GM11168 (cell line): Measurements from ENCODE around the gene EXT2.

Source experiments
- in situ Hi-C: fragments of 300-500 bp; cut with MboI; formaldehyde crosslinking; loops from one replicate; pipeline ENCODE4 v1.12.0; 2022; ENCODE audit warnings: low sequenced_read_pairs; ENCODE audit not compliant: unreplicated experiment

EXT2 gene

GRCh38 chr11:44192017-44192385 is 96.5 kb downstream of the EXT2 start:
- in situ Hi-C loops = no loop called here

GRCh38 chr11:44192462-44193100 is 97.1 kb downstream of the EXT2 start:
- in situ Hi-C loops = no loop called here

- in situ Hi-C loops = no loop called here
These were observed 98.4 kb downstream of the EXT2 start for GRCh38 chr11:44193856-44194255.

GRCh38 chr11:44198146-44198724 is 102.8 kb downstream of the EXT2 start:
- in situ Hi-C loops = loop anchor here (5.0 kb wide), 1 partner anchor 61 kb away; no protein-coding TSS in a partner anchor

- in situ Hi-C loops = loop anchor here (5.0 kb wide), 1 partner anchor 62 kb away; no protein-coding TSS in a partner anchor
These were observed 103.8 kb downstream of the EXT2 start for GRCh38 chr11:44199298-44199697.

- in situ Hi-C loops = loop anchor here (5.0 kb wide), 1 partner anchor 63 kb away; no protein-coding TSS in a partner anchor
These were observed 104.3 kb downstream of the EXT2 start for GRCh38 chr11:44199816-44200215.

GRCh38 chr11:44203270-44204043 is 108.0 kb downstream of the EXT2 start:
- in situ Hi-C loops = no loop called here

GRCh38 chr11:44205352-44205751 is 109.9 kb downstream of the EXT2 start:
- in situ Hi-C loops = no loop called here

GRCh38 chr11:44205836-44206235 is 110.4 kb downstream of the EXT2 start:
- in situ Hi-C loops = no loop called here

GRCh38 chr11:44207292-44207691 is 111.8 kb downstream of the EXT2 start:
- in situ Hi-C loops = no loop called here

GRCh38 chr11:44208976-44209603 is 113.6 kb downstream of the EXT2 start:
- in situ Hi-C loops = no loop called here

- in situ Hi-C loops = no loop called here
These were observed 116.7 kb downstream of the EXT2 start for GRCh38 chr11:44212128-44212527.

GRCh38 chr11:44213148-44213547 is 117.7 kb downstream of the EXT2 start:
- in situ Hi-C loops = no loop called here

GRCh38 chr11:44217432-44217831 is 122.0 kb downstream of the EXT2 start:
- in situ Hi-C loops = no loop called here

GRCh38 chr11:44219830-44220796 is 124.6 kb downstream of the EXT2 start:
- in situ Hi-C loops = no loop called here

- in situ Hi-C loops = no loop called here
These were observed 126.0 kb downstream of the EXT2 start for GRCh38 chr11:44221456-44221855.

GRCh38 chr11:44221992-44222391 is 126.5 kb downstream of the EXT2 start:
- in situ Hi-C loops = no loop called here

- in situ Hi-C loops = no loop called here
These were observed 127.8 kb downstream of the EXT2 start for GRCh38 chr11:44223238-44223637.

- in situ Hi-C loops = no loop called here
These were observed 129.5 kb downstream of the EXT2 start for GRCh38 chr11:44224867-44225501.
